SIG-M5 (cell line): ENCODE data around the gene PIK3R1.

Experiments
- DNase-seq: peaks from one replicate; lab custom pipeline; 2025; lab: John Stamatoyannopoulos, UW

PIK3R1 gene

GRCh38 chr5:68331192-68332079, 115.9 kb downstream of the PIK3R1 start:
- peak; percentile 67 for DNase-seq

GRCh38 chr5:68332080-68332451, 116.5 kb downstream of the PIK3R1 start:
- no peak for DNase-seq

GRCh38 chr5:68332556-68332955, 117.0 kb downstream of the PIK3R1 start:
- no peak for DNase-seq

- no peak for DNase-seq
Observed at GRCh38 chr5:68333649-68334552, 118.3 kb downstream of the PIK3R1 start.

- no peak for DNase-seq
Observed at GRCh38 chr5:68334553-68334886, 119.0 kb downstream of the PIK3R1 start.

- DNase-seq = no peak
Observed at GRCh38 chr5:68335075-68335474, 119.5 kb downstream of the PIK3R1 start.

GRCh38 chr5:68336200-68336599, 120.6 kb downstream of the PIK3R1 start:
- DNase-seq = no peak

- no peak for DNase-seq
Observed at GRCh38 chr5:68337235-68337634, 121.7 kb downstream of the PIK3R1 start.

GRCh38 chr5:68339921-68340321, 124.4 kb downstream of the PIK3R1 start:
- no peak for DNase-seq

GRCh38 chr5:68341006-68341405, 125.5 kb downstream of the PIK3R1 start:
- no peak for DNase-seq

GRCh38 chr5:68342693-68343092, 127.1 kb downstream of the PIK3R1 start:
- DNase-seq = no peak

GRCh38 chr5:68343421-68343826, 127.9 kb downstream of the PIK3R1 start:
- no peak for DNase-seq

- no peak for DNase-seq
Observed at GRCh38 chr5:68344447-68345111, 129.0 kb downstream of the PIK3R1 start.

- no peak for DNase-seq
Observed at GRCh38 chr5:68345171-68345570, 129.6 kb downstream of the PIK3R1 start.

GRCh38 chr5:68345582-68345981, 130.0 kb downstream of the PIK3R1 start:
- DNase-seq = no peak

GRCh38 chr5:68347536-68347935, 132.0 kb downstream of the PIK3R1 start:
- DNase-seq = no peak

GRCh38 chr5:68348447-68349222, 133.1 kb downstream of the PIK3R1 start:
- DNase-seq = no peak

- no peak for DNase-seq
Observed at GRCh38 chr5:68350176-68350575, 134.6 kb downstream of the PIK3R1 start.
